ENCODE data around the gene TRANK1. TPM values are rescaled to one million over a fixed set of nuclear protein-coding genes. Genes with fewer than 3 reads are reported as not detected.

Gene TRANK1
- total RNA-seq, 1 experiment from 2014 or later: 6.3 TPM

- no peak overlapping the region for H3K27ac ChIP-seq (ENCODE audit: low read depth, low read length, poor library complexity, severe bottlenecking)
- no peaks in the 10 kb centered on the region for H3K27me3 ChIP-seq (replicated peaks; ENCODE audit: insufficient read depth, low read depth, low read length, poor library complexity)
- no peak for DNase-seq (ENCODE audit: low spot score)
- no peaks in the 10 kb centered on the region for H3K36me3 ChIP-seq (ENCODE audit: insufficient read depth, low read length, poor library complexity, severe bottlenecking)
- H3K4me1 ChIP-seq (ENCODE audit: insufficient read depth, low read length, poor library complexity, severe bottlenecking): no peaks in the 10 kb centered on the region
- CTCF ChIA-PET: no interaction called here
- no peaks in the 10 kb centered on the region for H3K9me3 ChIP-seq (ENCODE audit: low read depth, low read length, poor library complexity, severe bottlenecking)
- H3K4me3 ChIP-seq (ENCODE audit: low read depth, low read length, poor library complexity, severe bottlenecking): no peak overlapping the region
- POLR2A ChIA-PET (ENCODE audit: low non-redundant PET): no interaction called here
- no TSS peak for BruUV-seq (replicated peaks)
- TF ChIP-seq EZH2 (IDR thresholded peaks at IDR 0.05; ENCODE audit: borderline replicate concordance, low read depth, low read length, poor library complexity, severe bottlenecking) (no peak), CTCF (conservative IDR thresholded peaks at IDR 0.05; ENCODE audit: low read depth, low read length) (no peak)
- intact Hi-C loops (cut with micrococcal nuclease; ENCODE audit: unreplicated experiment): no loop called here
Measured at GRCh38 chr3:36824443-36824842, 120.4 kb downstream of the TRANK1 start.

GRCh38 chr3:36823806-36824205 is 121.0 kb downstream of the TRANK1 start:
- DNase-seq (ENCODE audit: low spot score): no peak
- no TSS peak for BruUV-seq (replicated peaks)
- TF ChIP-seq EZH2 (IDR thresholded peaks at IDR 0.05; ENCODE audit: borderline replicate concordance, low read depth, low read length, poor library complexity, severe bottlenecking) (no peak), CTCF (conservative IDR thresholded peaks at IDR 0.05; ENCODE audit: low read depth, low read length) (no peak)
- Histone ChIP-seq H3K4me1 (ENCODE audit: insufficient read depth, low read length, poor library complexity, severe bottlenecking) (no peaks in the 10 kb centered on the region), H3K36me3 (ENCODE audit: insufficient read depth, low read length, poor library complexity, severe bottlenecking) (no peaks in the 10 kb centered on the region), H3K4me3 (ENCODE audit: low read depth, low read length, poor library complexity, severe bottlenecking) (no peak overlapping the region), H3K27ac (ENCODE audit: low read depth, low read length, poor library complexity, severe bottlenecking) (no peak overlapping the region), H3K27me3 (replicated peaks; ENCODE audit: insufficient read depth, low read depth, low read length, poor library complexity) (no peaks in the 10 kb centered on the region), H3K9me3 (ENCODE audit: low read depth, low read length, poor library complexity, severe bottlenecking) (no peaks in the 10 kb centered on the region)
- intact Hi-C loops (cut with micrococcal nuclease; ENCODE audit: unreplicated experiment): no loop called here
- CTCF ChIA-PET: no interaction called here
- POLR2A ChIA-PET (ENCODE audit: low non-redundant PET): no interaction called here

- intact Hi-C loops (cut with micrococcal nuclease; ENCODE audit: unreplicated experiment): no loop called here
- H3K36me3 ChIP-seq (ENCODE audit: insufficient read depth, low read length, poor library complexity, severe bottlenecking): no peaks in the 10 kb centered on the region
- H3K4me1 ChIP-seq (ENCODE audit: insufficient read depth, low read length, poor library complexity, severe bottlenecking): no peaks in the 10 kb centered on the region
- H3K27ac ChIP-seq (ENCODE audit: low read depth, low read length, poor library complexity, severe bottlenecking): no peak overlapping the region
- BruUV-seq (replicated peaks): no TSS peak
- no peak for DNase-seq (ENCODE audit: low spot score)
- POLR2A ChIA-PET (ENCODE audit: low non-redundant PET): no interaction called here
- no peaks in the 10 kb centered on the region for H3K27me3 ChIP-seq (replicated peaks; ENCODE audit: insufficient read depth, low read depth, low read length, poor library complexity)
- CTCF ChIA-PET: no interaction called here
- H3K4me3 ChIP-seq (ENCODE audit: low read depth, low read length, poor library complexity, severe bottlenecking): no peak overlapping the region
- H3K9me3 ChIP-seq (ENCODE audit: low read depth, low read length, poor library complexity, severe bottlenecking): no peaks in the 10 kb centered on the region
- TF ChIP-seq CTCF (conservative IDR thresholded peaks at IDR 0.05; ENCODE audit: low read depth, low read length) (no peak), EZH2 (IDR thresholded peaks at IDR 0.05; ENCODE audit: borderline replicate concordance, low read depth, low read length, poor library complexity, severe bottlenecking) (no peak)
Measured at GRCh38 chr3:36820083-36820482, 124.8 kb downstream of the TRANK1 start.
